Measurements from ENCODE around the gene TTC21B.

TTC21B gene

DNA sequence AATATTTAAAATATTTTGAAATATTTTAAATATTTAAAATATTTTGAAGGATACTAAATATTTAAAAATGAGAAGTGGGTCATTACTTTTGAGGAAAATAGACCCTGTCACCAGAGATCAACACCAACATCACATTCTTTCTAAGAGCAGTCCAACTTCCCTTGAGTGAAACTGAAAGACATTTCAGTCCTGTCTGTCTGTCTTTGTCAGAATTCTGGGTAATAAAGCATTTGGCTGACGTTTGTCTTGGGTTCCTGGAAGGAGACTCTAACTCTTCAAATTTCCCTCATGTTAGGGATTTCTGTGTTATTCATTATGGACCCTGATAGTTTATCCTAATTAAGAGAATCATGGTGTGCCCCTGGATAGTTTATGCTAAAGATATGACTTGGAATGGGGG, 32.8 kb downstream of the TTC21B start:
- DNase-seq = no peak

DNA sequence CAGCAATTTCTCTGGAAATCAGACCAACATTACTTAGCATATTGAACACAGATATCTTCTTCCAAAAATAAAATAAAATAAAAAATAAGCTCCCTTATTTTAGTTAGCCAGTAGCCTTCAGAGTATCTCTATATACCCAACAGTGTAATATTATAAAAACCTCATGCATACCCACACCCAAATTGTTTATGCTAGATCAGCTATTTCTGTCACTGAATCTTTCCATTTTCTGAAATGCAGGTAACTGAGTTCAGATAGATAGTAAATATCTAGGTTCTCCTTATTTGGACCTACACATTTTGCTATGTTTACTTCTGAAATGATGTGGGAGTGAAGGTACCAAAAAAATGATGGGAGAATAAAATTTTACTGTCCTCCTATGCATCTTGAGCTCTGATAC, 39.9 kb downstream of the TTC21B start:
- DNase-seq = no peak

DNA sequence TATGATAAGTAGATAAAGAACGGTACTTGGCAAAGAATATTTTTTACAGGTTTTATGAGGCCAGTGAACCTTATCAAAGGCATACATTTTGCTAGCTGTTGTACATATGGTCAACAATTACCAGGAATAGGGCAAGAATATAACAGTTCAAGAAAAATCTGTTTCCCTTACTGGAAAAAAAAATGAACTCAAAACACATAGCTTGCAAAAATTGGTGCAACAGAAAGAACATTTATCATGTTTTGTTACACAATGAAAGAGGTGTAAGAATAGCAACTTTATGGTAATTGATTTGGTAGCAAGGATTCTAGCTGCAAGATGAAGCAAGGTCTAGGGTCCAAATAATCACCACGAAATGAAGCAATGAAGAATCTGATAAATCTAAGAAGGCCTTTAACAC, 41.6 kb downstream of the TTC21B start:
- no peak for DNase-seq

DNA sequence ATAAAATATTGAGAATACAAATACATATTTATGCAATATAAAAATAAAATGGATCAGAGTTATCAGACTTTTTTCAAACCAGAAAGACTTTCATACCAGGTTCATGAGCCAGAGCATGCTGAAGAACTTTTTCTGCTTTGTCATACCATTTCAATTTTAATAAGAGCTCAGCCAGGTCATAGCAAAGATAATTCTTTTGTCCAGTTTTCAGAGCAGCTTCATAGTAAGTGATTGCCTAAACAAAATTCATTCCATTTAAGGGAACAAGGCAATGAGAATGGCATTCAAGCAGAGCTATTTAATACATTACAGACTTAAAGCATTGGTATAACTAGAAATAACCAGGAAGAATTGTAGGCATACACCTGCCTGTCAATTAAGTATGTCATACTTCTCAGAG, 42.3 kb downstream of the TTC21B start:
- DNase-seq = no peak

DNA sequence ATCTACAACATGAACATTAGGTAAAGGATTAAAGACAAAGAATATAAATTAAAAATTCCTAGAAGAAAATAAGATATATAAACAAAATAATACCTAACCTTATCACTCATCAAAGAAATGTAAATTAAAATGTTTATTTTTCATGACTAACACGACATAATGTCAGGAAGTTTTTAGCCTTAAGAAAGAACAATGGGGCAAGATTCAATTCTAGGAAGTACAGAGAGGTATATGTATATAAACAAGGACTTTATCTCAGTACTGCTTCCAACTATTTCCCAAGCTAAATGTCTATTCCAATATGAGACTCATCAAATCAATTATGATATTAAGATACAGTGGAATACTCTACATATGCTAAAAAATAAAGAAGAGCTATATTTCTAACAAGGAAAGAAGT, 44.1 kb downstream of the TTC21B start:
- no peak for DNase-seq

DNA sequence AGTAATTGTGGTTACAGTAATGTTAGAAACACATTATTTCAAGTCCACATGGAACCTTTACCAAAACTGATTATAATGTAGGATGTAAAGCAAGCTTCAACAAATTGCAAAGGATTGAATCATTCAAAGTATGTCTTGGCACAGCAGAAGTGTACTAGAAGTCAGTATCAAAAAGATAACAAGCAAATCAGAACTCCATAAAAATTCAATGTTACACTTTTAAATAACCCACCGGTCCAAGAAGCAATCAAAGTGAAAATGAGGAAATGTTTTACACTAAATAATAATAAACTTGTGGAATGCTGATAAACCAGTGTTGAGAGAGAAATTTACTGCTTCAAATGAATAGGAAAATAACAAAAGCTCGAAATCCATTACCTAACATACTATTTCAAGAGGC, 47.7 kb downstream of the TTC21B start:
- DNase-seq = no peak

DNA sequence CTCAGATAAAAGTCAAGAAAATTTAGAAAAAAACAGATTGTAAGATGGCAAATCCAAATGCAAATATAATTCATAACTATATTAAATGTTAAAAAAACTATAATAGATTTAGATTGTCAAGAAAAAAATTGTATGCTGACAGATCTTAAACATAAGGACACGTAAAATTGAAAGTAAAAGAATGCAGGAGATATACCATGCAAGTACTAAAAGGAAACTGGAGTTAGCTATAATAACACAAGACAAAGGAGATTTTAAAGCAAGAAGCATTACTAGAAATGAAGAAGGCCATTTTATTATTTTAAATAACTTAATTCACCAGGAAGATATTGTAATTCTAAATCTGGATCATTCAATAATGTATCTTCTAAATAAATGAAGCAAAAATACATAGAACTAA, 48.3 kb downstream of the TTC21B start:
- no peak for DNase-seq

DNA sequence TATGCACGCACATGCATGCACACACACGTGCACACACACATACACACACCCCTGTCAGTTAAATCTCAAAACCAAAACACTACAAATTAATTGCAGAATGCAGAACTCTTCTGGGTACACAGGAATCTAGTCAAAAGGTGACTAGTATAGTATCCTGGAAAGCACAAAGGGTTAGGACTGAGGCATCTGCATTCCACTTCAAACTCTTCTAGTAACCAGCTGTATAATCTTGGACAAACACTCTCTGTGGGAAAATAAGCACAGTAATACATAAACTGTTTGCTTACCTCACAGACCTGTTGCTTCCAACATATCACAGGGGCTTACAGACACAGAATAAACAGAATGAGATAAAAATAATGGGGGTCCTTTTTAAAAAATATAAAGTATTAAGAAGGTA, 49.1 kb downstream of the TTC21B start:
- no peak for DNase-seq

DNA sequence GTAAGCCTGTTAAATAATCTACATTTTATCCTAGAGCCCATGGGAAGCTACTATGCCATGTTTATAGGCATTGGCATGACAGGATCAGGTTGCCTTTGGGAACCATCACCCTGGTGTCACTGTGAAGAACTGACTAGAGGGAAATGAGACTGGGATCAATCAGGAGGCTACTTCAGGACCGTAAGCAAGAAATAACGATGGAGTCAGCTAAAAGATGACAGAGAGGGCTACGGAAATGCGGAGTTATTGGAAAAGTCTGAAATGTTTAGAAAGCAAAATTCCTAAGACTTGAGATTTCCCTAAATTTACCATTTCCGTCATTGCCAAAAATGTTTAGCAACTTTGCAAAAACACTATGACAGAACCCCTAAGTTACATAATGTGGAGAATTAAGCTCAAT, 50.2 kb downstream of the TTC21B start:
- DNase-seq = no peak

DNA sequence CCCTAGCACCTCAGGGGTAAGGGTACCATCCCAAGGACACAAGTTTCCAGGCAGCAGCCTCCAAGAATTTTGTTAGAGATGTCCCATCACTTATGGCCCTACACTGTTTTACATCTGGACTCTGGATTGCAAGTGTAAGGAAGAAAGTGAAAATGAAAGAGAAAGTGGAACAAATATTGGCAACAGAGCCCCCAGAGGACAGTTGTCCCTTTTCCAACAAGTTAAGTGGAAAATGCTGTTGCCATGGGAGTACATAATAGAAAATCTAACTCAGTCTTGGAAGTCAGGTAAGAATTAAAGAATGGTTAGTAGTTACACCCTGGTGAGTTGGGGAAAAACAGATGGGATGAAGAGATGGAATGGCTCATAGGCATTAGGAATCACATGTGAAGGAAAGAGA, 50.6 kb downstream of the TTC21B start:
- no peak for DNase-seq

DNA sequence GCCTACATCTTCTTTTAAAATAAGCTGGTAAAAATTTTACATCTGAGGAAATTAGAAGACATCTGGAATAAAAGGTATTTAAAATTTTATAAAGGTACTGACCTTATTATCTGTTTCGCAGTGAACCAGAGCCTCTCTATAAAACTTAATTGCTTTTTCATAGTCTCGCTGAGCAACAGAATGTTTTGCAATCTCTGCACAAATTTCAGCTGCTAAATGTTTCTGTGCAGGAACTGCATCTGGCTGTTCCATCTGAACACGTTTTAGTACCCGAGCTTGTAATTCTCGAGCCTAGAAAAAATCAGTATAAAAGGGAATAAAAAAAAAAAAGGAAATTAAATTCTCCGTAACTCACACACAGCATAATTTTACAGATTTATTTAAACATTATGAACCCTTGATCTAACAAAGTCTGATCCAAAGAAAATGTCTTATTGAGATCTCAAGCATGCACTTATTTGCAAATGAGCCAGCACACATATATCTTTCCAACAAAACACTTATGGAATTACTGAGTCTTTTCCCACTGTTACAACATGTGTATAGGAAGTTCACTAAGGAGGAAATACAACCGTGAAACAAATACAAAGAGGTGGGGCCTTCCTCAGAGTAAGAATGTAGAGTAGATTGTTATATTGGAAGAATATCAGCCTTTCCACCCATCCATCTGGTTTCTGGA, 51.8 kb downstream of the TTC21B start:
- no peak for DNase-seq

DNA sequence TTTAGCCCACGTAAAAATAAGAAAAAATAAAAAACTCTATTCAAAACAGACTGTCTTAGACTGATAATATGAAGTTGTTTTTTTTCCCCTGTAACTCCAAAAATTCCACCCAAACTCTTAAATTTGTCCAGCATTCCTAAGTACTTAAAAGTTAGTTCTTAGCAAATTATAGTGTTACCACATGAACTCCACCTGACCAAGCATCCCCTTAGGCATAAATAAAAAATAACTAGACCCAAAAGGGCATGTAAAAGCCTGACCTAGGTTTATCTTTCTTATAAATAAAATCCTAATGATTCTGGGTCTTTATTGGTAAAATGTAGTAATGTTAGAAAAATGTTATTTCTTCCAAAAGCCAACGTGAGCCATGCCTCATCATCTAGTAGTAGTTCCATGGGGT, 54.3 kb downstream of the TTC21B start:
- DNase-seq = no peak

DNA sequence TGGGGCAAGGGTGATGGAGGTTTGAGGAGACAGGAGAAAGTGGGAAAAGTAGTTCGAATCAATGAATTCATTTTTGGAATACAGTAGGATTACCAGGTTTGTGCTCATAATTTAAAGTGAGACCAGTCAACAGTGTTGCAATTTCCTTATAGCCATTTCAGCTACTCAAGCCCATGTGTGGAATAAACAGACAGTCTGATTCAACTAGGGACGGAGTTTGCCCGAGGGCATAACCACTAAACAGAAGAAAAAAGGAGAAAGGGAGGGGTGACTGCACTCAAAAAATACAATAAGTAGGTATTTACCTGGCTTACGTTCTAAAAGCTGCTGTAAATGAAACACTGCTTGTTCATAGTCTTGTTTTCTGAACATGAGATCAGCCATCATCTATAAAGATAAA, 55.2 kb downstream of the TTC21B start:
- no peak for DNase-seq

DNA sequence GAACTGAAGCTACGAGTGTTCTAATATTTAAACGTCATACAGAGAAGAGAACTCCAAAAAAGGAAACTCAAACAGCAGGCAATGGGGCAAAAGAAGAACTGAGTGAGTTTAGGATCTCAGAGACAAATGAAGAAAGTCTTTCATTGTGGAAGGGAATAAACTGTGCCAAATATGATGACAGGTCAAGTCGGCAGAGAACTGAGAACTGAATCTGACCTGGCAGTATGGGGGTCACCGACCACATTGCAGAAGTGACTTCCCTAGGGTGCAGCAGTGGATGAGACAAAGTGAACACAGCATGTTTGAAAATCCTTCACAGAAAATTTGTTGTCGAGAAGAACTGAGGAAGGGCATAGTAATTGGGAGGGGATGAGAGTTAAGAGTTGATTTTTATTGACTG, 55.9 kb downstream of the TTC21B start:
- DNase-seq = no peak

DNA sequence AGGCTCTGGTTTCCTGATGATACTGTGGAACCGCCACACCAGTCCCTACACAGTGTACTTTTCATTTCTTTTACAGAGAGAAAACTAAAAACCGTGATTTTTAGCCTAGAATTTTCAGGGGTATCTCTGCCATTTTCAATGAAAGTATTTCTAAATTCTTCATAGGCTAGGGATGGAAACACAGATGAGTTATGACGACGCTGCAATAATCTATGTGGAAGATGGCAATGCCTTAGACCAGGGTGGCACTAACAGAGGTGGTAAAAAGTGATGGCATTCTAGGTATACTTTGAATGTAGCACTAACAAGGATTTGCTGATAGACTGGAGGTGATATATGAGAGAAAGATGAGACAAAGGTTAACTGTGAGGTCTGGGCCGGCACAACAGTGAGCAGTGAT, 56.5 kb downstream of the TTC21B start:
- no peak for DNase-seq

DNA sequence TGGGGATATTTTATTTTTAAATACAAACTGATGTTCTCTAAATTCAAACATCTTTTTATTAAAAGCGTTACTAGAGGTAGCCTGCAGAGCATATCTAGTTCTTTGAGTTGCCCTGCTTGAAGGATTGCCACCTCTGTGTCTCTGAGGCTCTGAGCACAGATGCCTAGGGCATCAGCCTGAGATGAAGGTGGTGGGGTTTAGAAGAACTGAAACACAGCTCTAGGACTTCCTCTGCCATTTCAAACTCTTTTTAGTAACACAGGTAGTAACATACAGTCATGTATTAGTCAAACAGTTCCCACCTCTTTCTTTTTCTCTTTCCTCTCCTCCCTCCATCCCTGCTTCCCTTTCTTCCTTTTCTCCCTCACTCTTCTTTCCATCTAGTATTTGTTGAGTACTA, 57.6 kb downstream of the TTC21B start:
- no peak for DNase-seq

DNA sequence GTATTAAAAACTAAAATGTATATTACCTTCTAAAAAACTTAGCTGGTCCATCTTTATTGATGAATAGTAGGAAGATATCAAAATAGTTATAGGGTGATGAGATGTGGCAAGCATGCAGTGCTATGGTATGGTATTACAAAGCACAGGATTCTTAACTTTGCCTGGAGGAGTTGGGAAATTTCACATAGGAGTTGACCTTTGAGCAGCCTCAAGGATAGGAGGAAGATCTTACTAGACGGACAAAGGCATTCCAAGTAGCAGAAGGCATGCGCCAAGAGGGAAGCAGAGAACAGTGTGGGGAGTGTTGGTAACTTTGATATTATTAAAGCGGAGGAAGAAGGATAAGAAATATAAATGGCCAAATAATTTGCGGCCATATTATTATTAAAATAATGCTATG, 60.0 kb downstream of the TTC21B start:
- DNase-seq = no peak

DNA sequence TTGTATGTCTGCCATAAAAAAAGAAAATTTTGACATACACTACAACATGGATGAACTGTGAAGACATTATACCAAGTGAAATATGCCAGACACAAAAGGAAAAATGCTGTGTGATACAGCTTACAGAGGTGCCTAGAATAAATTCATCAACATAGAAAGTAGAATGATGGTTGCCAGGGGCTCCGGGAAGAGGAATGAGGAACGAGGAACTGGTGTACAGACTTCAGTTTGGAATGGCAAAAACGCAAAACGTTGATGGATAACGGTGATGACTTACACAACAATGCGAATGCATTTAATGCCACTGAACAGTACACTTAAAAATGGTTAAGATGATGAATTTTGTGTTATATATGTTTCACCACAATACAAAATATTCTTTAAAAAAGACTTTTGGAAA, 61.0 kb downstream of the TTC21B start:
- no peak for DNase-seq

DNA sequence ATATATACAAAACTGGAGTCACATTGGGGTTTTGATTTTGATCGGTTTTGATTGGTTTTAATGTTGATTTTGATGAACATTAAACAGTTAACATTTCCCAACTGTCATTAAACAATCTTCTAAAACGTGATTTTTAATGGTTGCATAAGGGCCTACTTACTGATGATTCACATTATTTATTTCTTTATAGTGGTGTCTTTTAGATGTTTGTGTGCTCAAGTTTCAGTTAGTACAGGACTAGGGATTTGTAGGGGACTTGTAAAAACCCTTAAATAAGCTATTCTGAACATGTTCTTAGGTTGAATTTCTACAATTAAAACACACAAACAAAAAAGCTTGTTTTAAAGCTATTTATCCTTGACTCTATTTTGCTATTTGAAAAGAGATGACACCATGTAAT, 61.6 kb downstream of the TTC21B start:
- DNase-seq = no peak

DNA sequence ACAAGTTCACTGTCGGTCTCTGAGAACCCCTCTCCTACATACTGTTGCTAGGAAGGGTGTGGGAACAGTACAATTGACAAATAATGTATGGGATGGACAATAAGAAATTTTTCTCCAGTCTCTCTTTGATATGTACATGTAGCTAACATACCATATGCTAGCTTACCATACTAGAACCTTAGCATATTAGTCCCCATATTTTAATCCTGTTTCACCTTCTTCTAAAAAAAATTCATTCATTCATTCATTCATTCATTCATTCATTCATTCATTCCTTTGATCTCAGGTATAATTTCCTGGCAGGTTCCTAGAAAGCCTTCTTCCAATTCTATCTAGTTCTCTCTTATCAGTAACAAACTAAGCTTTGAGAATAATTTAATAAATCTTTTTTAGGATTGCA, 62.2 kb downstream of the TTC21B start:
- no peak for DNase-seq

DNA sequence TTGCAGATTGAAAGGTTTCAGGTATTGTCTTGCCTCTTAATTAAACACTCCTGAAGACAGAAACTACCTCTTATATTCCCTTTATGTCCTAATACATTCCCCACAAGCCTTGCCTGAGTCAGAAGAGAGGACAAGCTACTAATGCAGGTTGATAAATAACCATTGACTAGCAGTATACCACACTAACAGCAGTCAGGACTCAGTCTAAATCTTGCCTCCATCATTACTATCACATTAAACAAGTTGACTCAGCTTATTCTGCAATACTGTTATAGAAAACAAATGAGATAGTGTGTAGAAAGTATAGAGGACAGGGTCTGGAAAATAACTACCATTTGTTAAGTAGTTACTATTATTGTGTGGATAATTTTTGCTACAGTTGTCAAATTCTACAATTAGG, 63.8 kb downstream of the TTC21B start:
- DNase-seq = no peak

DNA sequence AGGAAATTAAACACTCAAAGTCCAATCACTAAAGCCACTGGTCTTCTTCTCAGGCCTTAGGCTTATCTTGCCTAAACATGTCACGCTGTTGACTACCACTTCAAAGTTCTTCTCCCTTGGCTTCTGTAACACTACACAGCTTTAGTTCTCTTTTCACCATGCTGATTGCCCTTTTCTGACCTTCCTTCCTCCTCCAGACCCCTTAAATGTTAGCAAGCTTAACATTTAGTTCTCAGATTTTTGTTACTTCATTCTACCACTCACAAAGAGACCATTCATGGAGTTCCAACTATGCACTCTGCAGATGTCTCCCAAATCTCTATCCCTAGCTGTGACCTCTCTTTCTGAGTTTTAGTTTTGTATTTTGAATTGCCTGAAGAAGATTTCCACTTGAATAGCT, 64.4 kb downstream of the TTC21B start:
- DNase-seq = no peak

DNA sequence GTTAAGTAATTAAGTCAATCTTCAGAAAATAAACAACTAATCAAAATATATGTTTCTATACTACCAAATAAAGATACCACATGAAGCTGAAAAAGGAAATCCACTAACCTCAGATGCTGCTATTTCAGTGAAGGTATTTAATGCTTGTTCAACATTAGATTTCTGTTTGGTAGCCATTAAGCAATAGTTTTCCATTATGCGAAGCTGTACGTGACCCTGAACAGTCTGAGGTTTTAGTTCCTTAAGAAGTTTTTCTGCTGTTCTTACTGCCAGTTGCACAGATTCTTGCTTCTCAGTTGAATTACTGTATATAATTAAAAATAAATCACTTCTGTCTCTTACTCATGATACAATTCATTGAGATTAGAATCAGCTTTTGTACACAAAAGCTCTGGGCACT, 65.4 kb downstream of the TTC21B start:
- DNase-seq = no peak

DNA sequence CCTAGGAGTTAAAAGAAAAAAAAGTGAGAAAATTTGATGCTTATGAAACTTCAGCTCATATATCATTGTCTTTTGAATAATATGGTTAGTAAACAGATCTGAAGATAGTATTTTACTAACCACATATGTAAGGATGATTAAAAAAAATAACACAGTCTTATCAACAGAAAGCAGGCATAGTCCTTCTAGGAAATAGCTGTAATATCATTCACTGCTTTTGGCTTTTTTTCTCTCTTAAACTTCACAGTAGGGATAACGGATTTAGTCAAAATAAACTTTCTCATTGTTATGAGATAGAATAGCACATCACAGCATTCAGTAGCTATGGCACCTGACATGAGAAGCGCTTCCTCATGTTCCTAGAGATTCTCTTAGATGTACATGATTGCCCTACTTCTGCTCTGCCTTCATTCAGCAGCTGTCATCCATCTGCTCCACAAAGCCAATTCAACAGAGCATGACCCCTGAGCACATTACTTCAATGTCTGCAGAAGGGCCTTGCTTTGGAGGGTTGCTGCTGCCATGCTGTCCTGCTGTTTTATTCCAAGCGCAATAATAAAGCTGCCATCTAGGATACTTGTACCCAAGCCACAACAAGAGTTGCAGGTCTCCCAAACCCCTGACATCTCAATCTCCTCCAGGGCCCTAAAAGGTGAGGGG, 67.0 kb downstream of the TTC21B start:
- DNase-seq = no peak

All from stimulated activated naive CD4-positive, alpha-beta T cell treated with Interleukin-2 at 50 U/mL for 16 hours (primary cell).